Fibroblast of villous mesenchyme (primary cell): ENCODE measurements around the gene AGBL3. TPM values are rescaled to one million over a fixed set of nuclear protein-coding genes. Genes with fewer than 3 reads are reported as not detected.

Experiments used
- DNase-seq: peaks from one replicate; pipeline ENCODE4 v3.0.0-alpha.2; 2010; ENCODE audit warnings: low read depth
- H3K4me3 ChIP-seq: 2 replicates; pipeline ENCODE4 v1.5.1; 2011; ENCODE audit warnings: low read depth, mild to moderate bottlenecking, low read length
- total RNA-seq: library from RNA; depleted of rRNA; stranded (reverse); fragments of >200 nt; gene quantifications from 2 replicates; pipeline ENCODE4 v1.2.3, GENCODE V29; 2012
- TF ChIP-seq, protein P1 (sequence below): IDR thresholded peaks from 2 replicates; pipeline ENCODE4 v1.5.1; 2012; ENCODE audit warnings: low read depth, mild to moderate bottlenecking, low read length; ENCODE audit not compliant: insufficient read depth

Gene AGBL3
- total RNA-seq, 1 donor = 1.3 TPM

DNA sequence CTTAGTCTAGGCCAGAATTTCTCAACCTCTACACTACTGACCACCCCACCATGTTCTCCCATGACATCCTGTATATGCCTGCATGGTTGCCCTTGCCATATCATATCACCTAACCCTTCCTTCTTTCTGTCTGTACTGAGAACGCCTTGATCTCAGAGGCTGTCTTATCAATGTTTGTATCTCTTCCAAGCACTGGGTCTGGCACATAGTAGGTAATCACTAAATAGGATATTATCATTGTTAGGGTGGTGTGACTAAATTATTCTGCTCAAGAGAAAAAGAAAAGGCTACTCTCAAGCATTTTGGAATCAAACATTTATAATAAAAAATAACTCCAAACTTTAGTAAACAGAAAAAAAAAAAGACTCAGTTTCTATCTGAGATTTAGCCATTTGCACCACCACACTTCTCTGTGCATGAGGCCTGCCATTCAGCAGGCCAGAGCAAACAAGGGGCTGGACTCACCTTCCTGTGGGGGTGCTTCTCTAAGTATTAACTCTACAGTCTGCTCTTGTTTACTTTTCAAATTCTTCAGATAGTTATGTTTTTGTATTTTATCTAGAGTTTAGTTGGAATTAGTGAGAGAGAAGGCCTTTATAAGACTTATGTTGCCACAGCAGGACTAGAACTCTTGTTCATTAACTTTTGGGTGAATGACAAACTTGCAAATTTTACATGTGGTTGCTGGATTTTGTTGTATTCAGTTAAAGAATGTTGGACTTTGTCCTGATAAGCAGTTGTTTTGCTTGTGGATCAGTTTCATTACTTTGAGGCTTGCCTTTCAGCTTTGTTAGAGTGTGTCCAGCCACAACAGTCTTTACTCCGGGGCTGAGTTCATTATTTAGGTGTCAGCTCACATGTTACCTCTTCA is 5.4 kb downstream of the AGBL3 start:
- no peak for DNase-seq

DNA sequence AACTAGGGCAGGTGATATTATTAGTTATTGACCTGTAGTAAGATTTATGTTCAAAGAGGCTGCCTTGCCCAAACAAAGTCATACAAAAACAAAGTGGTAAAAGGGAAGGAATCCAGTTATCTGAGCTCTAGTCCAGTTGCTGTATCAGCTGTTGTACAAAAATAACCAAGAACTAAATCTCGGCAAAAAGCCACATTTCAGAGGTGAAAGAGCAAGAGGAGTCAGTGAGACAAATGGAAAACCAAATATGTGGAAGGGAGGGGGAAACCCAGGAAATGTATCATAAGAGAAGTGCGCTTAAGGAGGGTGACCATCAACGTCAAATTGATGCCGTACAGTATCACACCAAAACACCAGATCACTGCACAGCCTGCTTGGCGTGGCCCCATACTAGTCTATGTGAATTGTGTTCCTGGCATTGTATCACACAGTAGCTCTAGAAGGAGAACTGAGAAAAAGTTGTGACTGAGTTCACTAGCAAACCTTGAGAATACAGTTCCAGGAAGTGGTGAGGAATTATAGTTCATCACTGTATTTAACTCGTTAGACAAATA is 6.4 kb downstream of the AGBL3 start:
- H3K4me3 ChIP-seq = no peak overlapping the region
- TF ChIP-seq, protein P1, sequence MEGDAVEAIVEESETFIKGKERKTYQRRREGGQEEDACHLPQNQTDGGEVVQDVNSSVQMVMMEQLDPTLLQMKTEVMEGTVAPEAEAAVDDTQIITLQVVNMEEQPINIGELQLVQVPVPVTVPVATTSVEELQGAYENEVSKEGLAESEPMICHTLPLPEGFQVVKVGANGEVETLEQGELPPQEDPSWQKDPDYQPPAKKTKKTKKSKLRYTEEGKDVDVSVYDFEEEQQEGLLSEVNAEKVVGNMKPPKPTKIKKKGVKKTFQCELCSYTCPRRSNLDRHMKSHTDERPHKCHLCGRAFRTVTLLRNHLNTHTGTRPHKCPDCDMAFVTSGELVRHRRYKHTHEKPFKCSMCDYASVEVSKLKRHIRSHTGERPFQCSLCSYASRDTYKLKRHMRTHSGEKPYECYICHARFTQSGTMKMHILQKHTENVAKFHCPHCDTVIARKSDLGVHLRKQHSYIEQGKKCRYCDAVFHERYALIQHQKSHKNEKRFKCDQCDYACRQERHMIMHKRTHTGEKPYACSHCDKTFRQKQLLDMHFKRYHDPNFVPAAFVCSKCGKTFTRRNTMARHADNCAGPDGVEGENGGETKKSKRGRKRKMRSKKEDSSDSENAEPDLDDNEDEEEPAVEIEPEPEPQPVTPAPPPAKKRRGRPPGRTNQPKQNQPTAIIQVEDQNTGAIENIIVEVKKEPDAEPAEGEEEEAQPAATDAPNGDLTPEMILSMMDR = no peak
- DNase-seq = no peak

More for the DNA sequence above, 5.4 kb downstream of the AGBL3 start:
- TF ChIP-seq, protein P1 = no peak
- no peak overlapping the region for H3K4me3 ChIP-seq

DNA sequence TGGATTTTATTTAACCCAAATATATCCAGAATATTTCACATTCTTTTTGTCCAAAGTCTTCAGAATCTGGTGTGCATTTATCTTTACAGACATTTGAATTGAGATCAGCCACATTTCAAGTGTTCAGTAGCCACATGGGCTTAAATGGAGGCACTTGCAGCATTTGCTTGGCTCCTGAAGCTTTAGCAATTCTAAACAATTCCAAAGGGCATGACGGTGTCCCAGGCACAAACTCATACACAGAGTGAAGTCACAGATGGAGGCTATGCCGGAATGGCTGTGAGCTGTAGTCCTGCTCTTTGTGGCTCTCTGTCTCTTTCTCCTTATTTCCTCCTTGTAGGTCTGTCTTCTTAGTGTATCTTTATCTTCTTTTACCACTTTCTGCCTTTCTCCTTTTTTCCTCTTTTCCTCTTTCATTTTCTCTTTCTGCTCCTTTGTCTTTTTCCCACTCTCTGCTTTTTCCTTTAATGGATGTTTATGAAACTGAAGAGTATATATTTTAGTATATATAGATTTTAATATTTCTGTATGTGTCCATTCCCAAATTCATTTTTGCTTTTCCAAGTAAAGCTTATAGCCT is 7.7 kb downstream of the AGBL3 start:
- no peak overlapping the region for H3K4me3 ChIP-seq
- DNase-seq = no peak
- TF ChIP-seq, protein P1 = no peak

DNA sequence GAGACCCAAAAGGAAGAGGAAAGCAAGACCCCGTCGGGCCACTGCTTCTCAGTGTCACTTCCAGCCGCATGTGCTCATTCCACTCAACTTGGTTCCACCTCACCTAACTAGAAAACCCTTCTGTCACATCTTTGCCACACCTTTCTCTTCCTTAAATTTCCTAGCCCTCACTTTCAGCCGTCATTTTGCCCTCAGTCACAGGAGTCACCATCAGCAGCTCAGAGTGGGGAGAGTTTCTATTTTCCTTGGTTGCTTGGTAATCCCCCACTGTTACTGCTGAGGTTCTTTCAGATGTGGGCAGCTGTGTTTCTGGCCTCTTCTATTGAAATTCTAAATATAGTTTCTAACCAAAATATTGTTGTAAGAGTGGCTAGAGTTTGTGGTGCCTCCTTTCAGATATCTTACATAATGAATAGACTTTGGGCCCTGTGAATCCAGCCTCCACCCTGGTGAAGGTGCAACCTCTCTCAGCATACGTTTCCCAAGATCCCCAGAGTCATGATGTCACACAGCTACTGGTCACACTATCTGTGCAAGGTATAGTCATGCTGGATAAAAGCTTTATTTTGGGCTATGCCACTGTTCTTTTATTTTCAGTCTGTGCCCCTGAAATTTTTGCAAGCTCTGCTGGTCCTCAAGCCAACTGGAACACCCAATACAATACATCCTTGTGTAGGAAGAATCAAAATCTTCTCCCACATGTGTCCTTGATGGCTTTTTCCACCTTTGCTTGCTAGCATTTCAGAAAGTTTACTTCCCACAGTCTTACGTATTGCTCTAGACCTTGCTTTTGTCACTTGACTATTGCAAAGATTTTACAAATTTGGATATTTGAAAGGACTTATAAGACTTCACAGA is 9.2 kb downstream of the AGBL3 start:
- TF ChIP-seq, protein P1 = no peak
- DNase-seq = no peak
- H3K4me3 ChIP-seq = no peak overlapping the region

DNA sequence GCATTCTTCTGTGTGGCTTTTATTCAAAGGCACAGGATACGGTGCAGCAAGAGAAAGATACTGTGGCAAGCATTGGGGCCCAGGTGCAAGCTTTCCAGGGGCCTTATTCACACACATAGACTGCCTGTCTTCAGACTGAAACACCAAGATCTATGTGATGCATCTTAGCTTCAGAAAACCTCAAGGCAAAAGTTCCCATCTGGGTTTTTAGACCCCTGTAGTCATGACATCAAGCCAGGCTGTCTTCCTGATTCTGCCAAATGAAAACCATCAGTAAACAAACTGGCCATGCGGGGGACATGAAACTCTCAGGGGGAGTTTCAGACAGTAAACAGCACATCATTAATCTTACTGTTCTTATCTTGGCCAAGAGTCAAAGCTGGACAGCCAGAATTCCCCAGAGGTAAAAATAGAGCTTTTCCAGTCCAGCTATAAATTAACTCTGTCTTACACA is 9.8 kb downstream of the AGBL3 start:
- TF ChIP-seq, protein P1 = no peak
- DNase-seq = no peak
- no peak overlapping the region for H3K4me3 ChIP-seq

DNA sequence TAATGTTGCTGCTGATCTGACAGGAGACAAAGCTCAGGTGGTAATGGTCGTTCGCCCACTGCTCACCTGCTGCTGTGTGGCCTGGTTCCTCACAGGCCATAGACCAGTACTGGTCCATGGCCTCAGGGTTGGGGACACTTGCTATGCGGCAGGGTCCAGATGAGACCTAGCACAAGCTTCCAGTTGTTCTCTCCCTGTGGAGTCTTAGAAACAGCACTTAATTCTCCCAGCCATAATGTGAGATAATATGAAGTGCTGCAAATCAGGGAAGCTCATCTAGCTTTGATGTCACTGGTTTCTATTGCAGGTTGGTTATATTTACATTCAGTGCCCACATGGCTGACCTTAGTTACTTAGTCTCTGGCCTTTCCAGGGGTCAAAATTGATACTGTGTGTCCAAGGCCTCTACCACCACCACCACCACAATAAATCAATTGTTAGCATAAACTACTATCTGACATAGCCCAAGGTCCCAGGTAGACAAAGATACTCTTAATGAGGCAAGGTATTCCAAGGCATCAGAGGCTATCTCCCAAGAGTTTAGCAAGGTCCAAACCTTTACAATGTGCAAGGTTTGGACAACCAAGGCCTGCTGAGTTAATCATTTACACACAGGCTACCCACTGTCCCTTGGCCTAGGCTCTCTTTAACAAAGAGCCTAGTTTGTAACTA is 11.0 kb downstream of the AGBL3 start:
- DNase-seq = no peak
- no peak overlapping the region for H3K4me3 ChIP-seq
- TF ChIP-seq, protein P1 = no peak
